PFSK-1 (cell line): ENCODE results near the gene PDE8A.

ENCODE experiments used
- FOXP2 ChIP-seq: optimal IDR thresholded peaks from 2 replicates; pipeline ENCODE3; 2011; ENCODE audit warnings: borderline replicate concordance, control low read depth, inconsistent platforms; ENCODE audit not compliant: insufficient read depth; ENCODE audit errors: extremely low read length, extremely low read depth
- POLR2AphosphoS5 ChIP-seq: IDR thresholded peaks from 2 replicates; pipeline ENCODE4 v1.6.1; 2012; ENCODE audit warnings: low read depth, mild to moderate bottlenecking, control low read depth, low read length, moderate library complexity
- SIN3A ChIP-seq: IDR thresholded peaks from 2 replicates; pipeline ENCODE4 v1.6.1; 2012; ENCODE audit warnings: mild to moderate bottlenecking, low read length, moderate library complexity, borderline replicate concordance; ENCODE audit not compliant: insufficient read depth
- TAF1 ChIP-seq: IDR thresholded peaks from 2 replicates; pipeline ENCODE4 v1.6.1; 2012; ENCODE audit warnings: low read length, control low read depth, borderline replicate concordance; ENCODE audit not compliant: insufficient read depth
- TF ChIP-seq, protein P1 (sequence below), 2 experiments: IDR thresholded peaks; 2 replicates each; pipeline versions ENCODE4 v1.6.1 to v1.8.0; 2011 to 2012; ENCODE audit warnings: low read depth in 2 of 2, low read length in 2 of 2, control low read depth in 1 of 2, inconsistent platforms in 1 of 2, mild to moderate bottlenecking in 1 of 2, moderate library complexity in 1 of 2; ENCODE audit not compliant: insufficient read depth in 1 of 2

The PDE8A gene

GRCh38 chr15:84976746-84977345, 4.8 kb upstream of the PDE8A start:
- TF ChIP-seq SIN3A = no peak
- no peak for TF ChIP-seq POLR2AphosphoS5
- TF ChIP-seq, protein P1, sequence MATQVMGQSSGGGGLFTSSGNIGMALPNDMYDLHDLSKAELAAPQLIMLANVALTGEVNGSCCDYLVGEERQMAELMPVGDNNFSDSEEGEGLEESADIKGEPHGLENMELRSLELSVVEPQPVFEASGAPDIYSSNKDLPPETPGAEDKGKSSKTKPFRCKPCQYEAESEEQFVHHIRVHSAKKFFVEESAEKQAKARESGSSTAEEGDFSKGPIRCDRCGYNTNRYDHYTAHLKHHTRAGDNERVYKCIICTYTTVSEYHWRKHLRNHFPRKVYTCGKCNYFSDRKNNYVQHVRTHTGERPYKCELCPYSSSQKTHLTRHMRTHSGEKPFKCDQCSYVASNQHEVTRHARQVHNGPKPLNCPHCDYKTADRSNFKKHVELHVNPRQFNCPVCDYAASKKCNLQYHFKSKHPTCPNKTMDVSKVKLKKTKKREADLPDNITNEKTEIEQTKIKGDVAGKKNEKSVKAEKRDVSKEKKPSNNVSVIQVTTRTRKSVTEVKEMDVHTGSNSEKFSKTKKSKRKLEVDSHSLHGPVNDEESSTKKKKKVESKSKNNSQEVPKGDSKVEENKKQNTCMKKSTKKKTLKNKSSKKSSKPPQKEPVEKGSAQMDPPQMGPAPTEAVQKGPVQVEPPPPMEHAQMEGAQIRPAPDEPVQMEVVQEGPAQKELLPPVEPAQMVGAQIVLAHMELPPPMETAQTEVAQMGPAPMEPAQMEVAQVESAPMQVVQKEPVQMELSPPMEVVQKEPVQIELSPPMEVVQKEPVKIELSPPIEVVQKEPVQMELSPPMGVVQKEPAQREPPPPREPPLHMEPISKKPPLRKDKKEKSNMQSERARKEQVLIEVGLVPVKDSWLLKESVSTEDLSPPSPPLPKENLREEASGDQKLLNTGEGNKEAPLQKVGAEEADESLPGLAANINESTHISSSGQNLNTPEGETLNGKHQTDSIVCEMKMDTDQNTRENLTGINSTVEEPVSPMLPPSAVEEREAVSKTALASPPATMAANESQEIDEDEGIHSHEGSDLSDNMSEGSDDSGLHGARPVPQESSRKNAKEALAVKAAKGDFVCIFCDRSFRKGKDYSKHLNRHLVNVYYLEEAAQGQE (IDR thresholded peaks at IDR 0.05; ENCODE audit: insufficient read depth in 1 of 2, low read depth in 2 of 2, low read length in 2 of 2) = no peak
- no peak for TF ChIP-seq FOXP2
- no peak for TF ChIP-seq TAF1

DNA sequence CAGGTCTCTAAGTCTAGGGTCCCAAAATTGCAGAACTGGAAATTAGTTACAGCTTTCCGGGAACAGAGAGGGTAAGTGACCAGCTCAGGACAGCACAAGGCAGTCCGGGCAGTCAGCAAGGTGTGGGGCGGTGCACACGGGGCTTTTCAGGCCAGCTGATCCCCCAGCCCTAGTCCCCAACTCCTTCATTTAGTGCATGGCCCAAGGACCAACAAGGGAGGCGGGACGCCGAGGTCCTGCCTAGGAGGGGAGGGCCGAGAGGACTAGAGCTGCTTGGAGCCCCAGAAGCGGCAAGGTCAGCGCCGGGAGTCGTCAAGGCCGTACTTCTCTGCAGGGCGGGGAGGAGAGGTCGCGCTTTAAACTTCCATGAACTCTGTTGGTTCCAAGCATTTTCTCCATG, 2.0 kb upstream of the PDE8A start:
- TF ChIP-seq SIN3A (no peak), FOXP2 (no peak), POLR2AphosphoS5 (no peak), TAF1 (no peak)
- TF ChIP-seq, protein P1 (IDR thresholded peaks at IDR 0.05; ENCODE audit: insufficient read depth in 1 of 2, low read depth in 2 of 2, low read length in 2 of 2) = no peak

GRCh38 chr15:84980196-84981053, 1.2 kb upstream of the PDE8A start:
- peak; percentile 50; the same call in 1 of the 2 replicates for TF ChIP-seq TAF1
- peak; percentile 97; the same call in 1 of the 2 replicates for TF ChIP-seq SIN3A
- peak; percentile 89 for TF ChIP-seq FOXP2
- TF ChIP-seq, protein P1 (IDR thresholded peaks at IDR 0.05; ENCODE audit: insufficient read depth in 1 of 2, low read depth in 2 of 2, low read length in 2 of 2) = no peak
- TF ChIP-seq POLR2AphosphoS5 = peak; percentile 45; the same call in 1 of the 2 replicates

- TF ChIP-seq, protein P1 (IDR thresholded peaks at IDR 0.05; ENCODE audit: insufficient read depth in 1 of 2, low read depth in 2 of 2, low read length in 2 of 2) = peak in 1 of 2 experiments; percentile 38; a peak in 1 of 4 replicates
- TF ChIP-seq TAF1 (peak; percentile 63; the same call in 1 of the 2 replicates), SIN3A (peak; percentile 89; the same call in 1 of the 2 replicates), POLR2AphosphoS5 (no peak; the same call in none of the 2 replicates), FOXP2 (peak; percentile 99)
Measured at GRCh38 chr15:84981054-84981710, 474 bp upstream of the PDE8A start.
